Measurements from ENCODE around the gene ATXN7L1.
A peak's percentile ranks its signal among the peaks of the same experiment; 100 is the strongest.
"Not testable (repeated sequence)": the region's sequence is repeated elsewhere in the genome, so short reads cannot be mapped to it uniquely, and the experiment has no call there.

Gene ATXN7L1

GRCh38 chr7:105600720-105601550 lies 275.5 kb downstream of the ATXN7L1 start:
- DNase-seq = no peak

- DNase-seq = no peak
These were observed 276.8 kb downstream of the ATXN7L1 start for GRCh38 chr7:105599551-105599950.

GRCh38 chr7:105599080-105599479 lies 277.3 kb downstream of the ATXN7L1 start:
- DNase-seq = not testable (repeated sequence)

GRCh38 chr7:105596866-105597265 lies 279.5 kb downstream of the ATXN7L1 start:
- DNase-seq = no peak

GRCh38 chr7:105594034-105594433 lies 282.4 kb downstream of the ATXN7L1 start:
- no peak for DNase-seq

- DNase-seq = no peak
These were observed 284.9 kb downstream of the ATXN7L1 start for GRCh38 chr7:105591522-105591921.

GRCh38 chr7:105590793-105591192 lies 285.6 kb downstream of the ATXN7L1 start:
- no peak for DNase-seq

- DNase-seq = peak; percentile 76
These were observed 286.9 kb downstream of the ATXN7L1 start for GRCh38 chr7:105589356-105590077.

GRCh38 chr7:105587909-105588635 lies 288.3 kb downstream of the ATXN7L1 start:
- no peak for DNase-seq

GRCh38 chr7:105585850-105586500 lies 290.4 kb downstream of the ATXN7L1 start:
- no peak for DNase-seq

- no peak for DNase-seq
These were observed 292.2 kb downstream of the ATXN7L1 start for GRCh38 chr7:105584165-105584564.

GRCh38 chr7:105583061-105583460 lies 293.3 kb downstream of the ATXN7L1 start:
- no peak for DNase-seq

GRCh38 chr7:105581066-105581811 lies 295.2 kb downstream of the ATXN7L1 start, which contains the start of gene EFCAB10:
TSS of gene EFCAB10 (minus strand) at chr7:105581493. CDS start at chr7:105581463, 30 bp downstream.
- peak; percentile 67 for DNase-seq

- no peak for DNase-seq
These were observed 296.2 kb downstream of the ATXN7L1 start for GRCh38 chr7:105580022-105580740.

GRCh38 chr7:105578496-105578895 lies 297.9 kb downstream of the ATXN7L1 start:
- DNase-seq = no peak

GRCh38 chr7:105577251-105577650 lies 299.1 kb downstream of the ATXN7L1 start:
- no peak for DNase-seq

GRCh38 chr7:105571891-105572290 lies 304.5 kb downstream of the ATXN7L1 start:
- DNase-seq = no peak

- no peak for DNase-seq
These were observed 308.6 kb downstream of the ATXN7L1 start for GRCh38 chr7:105567821-105568220.

GRCh38 chr7:105567024-105567423 lies 309.4 kb downstream of the ATXN7L1 start:
- no peak for DNase-seq

- no peak for DNase-seq
These were observed 311.2 kb downstream of the ATXN7L1 start for GRCh38 chr7:105565190-105565589.

- no peak for DNase-seq
These were observed 316.5 kb downstream of the ATXN7L1 start for GRCh38 chr7:105559926-105560325.
